Neuron (in vitro differentiated cells): ENCODE results near the gene ICOSLG.
"Not testable (repeated sequence)": the region's sequence is repeated elsewhere in the genome, so short reads cannot be mapped to it uniquely, and the experiment has no call there.

Experiments
- H2AFZ ChIP-seq: one replicate; pipeline ENCODE4 v1.6.1; 2013; ENCODE audit warnings: low read depth, mild to moderate bottlenecking, inconsistent platforms, low read length, moderate library complexity
- H3K27me3 ChIP-seq: one replicate; pipeline ENCODE4 v1.6.1; 2013; ENCODE audit warnings: low read length; ENCODE audit not compliant: insufficient read depth
- H3K36me3 ChIP-seq: one replicate; pipeline ENCODE4 v1.6.1; 2013; ENCODE audit warnings: low read length; ENCODE audit not compliant: insufficient read depth
- H3K4me1 ChIP-seq: one replicate; pipeline ENCODE4 v1.6.1; 2013; ENCODE audit warnings: low read length; ENCODE audit not compliant: insufficient read depth
- H3K4me3 ChIP-seq: 2 replicates; pipeline ENCODE4 v1.5.1; 2013; ENCODE audit warnings: mild to moderate bottlenecking, low read length, moderate library complexity
- H3K9me3 ChIP-seq: one replicate; pipeline ENCODE4 v1.6.1; 2013; ENCODE audit warnings: low read length

Gene ICOSLG

DNA sequence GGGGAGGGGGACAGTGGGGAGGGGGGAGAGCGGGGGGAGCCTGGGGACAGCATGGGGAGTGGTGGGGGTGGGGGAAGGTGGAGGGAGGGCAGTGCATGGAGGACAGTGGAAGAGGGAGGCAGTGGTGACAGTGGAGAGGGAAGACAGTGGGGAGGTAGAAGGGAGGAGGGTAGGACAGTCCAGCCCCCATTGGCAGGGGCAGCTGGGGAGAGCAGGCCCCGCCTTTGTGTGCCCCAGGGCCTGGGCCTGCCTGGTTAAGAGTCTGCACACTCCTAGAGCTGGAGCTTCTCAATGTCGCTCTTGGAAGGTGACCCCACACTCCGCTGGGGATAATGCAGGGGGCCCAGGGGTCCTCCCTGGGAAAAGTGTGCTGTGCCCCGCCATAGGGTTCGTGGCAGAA, 15.1 kb downstream of the ICOSLG start:
- H3K9me3 ChIP-seq, H3K27me3 ChIP-seq, H3K4me3 ChIP-seq, H3K4me1 ChIP-seq, H2AFZ ChIP-seq, H3K36me3 ChIP-seq: not testable (repeated sequence)

DNA sequence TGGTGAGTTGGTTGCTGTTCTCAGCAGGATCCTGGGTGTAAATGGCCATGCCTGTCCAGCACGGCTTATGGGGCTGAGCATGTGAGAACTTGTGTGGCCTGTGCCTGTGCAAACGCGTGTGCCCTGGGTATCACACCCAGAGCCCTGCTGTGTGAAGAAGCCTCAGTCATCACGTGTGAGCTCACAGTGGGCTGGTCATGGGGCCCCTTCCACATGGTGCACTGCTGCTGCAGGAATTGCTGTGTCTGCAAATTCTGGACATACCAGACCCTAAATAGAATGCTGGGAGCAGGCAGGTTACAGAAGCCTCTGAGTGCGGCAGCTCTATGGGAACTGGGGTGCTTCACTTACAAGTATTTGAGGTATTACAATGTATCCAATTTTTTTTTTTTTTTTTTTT, 17.4 kb downstream of the ICOSLG start:
- not testable (repeated sequence) for H3K4me3 ChIP-seq, H3K27me3 ChIP-seq, H3K36me3 ChIP-seq, H3K4me1 ChIP-seq, H2AFZ ChIP-seq, H3K9me3 ChIP-seq

DNA sequence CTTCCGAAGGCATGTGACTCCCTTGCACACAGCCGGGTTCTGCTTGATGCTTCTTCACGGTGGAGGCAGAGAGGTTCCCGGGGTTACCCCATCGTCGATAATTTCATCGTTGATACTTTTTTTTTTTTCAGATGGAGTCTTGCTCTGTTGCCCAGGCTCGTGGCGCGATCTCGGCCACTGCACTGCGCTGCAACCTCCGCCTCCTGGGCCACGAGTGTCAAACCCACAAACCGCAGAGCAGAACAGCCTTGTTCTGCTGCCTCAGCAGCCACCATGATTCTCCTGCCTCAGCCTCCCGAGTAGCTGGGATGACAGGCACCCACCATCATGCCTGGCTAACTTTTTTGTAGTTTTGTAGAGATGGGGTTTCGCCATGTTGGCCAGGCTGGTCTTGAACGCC, 20.1 kb downstream of the ICOSLG start:
- not testable (repeated sequence) for H3K27me3 ChIP-seq, H3K4me1 ChIP-seq, H3K36me3 ChIP-seq

DNA sequence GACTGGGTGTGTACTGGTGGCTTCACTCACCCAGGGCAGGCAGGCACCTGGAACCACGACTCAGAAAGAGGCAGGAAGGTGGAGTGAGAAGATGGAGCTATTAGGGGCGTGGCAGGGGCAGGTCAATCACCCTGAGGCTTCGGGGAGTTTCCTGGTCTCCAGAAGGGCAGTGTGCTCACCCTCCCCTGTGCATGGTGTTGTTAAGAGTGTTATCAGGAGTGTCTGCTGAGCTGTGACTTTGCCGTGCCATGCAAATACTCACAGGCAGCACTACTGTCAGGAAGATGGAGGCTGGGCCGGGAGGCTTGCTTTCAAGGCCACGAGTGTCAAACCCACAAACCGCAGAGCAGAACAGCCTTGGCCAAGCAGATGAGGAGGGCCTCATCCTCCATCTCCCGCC, 22.3 kb downstream of the ICOSLG start:
- H3K9me3 ChIP-seq, H3K4me1 ChIP-seq, H3K27me3 ChIP-seq, H3K4me3 ChIP-seq, H3K36me3 ChIP-seq, H2AFZ ChIP-seq: not testable (repeated sequence)

More for the DNA sequence above, 20.1 kb downstream of the ICOSLG start:
- not testable (repeated sequence) for H3K9me3 ChIP-seq, H2AFZ ChIP-seq, H3K4me3 ChIP-seq

DNA sequence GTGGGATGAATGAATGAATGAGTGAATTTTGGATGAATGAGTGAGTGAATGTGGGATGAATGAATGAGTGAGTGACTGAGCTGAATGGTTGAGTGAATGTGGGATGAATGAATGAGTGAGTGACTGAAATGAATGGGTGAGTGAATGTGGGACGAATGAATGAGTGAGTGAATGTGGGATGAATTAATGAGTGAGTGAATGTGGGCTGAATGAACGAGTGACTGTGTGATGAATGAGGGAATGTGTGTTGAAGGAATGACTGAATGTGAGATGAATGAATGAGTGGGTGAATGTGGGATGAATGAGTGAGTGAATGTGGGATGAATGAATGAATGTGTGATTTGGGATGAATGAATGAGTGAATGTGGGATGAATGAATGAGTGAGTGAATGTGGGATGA, 28.8 kb downstream of the ICOSLG start:
- H3K4me3 ChIP-seq, H3K4me1 ChIP-seq, H3K9me3 ChIP-seq, H2AFZ ChIP-seq, H3K27me3 ChIP-seq, H3K36me3 ChIP-seq: not testable (repeated sequence)

DNA sequence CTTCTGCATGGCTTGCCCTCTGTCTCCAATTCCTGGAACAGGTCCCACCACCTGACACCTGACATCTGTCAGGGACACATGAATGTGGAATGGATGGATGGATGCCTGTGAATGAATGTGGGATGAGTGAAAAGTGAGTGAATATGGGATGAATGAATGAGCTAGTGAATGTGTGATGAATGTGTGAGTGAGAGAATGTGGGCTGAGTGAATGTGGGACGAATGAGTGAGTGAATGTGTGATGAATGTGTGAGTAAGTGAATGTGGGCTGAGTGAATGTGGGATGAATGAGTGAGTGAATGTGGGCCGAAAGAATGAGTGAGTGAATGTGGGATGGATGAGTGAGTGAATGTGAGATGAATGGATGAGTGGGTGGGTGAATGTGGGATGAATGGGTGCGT, 29.2 kb downstream of the ICOSLG start:
- not testable (repeated sequence) for H3K27me3 ChIP-seq, H3K9me3 ChIP-seq, H3K36me3 ChIP-seq, H3K4me3 ChIP-seq, H3K4me1 ChIP-seq, H2AFZ ChIP-seq

DNA sequence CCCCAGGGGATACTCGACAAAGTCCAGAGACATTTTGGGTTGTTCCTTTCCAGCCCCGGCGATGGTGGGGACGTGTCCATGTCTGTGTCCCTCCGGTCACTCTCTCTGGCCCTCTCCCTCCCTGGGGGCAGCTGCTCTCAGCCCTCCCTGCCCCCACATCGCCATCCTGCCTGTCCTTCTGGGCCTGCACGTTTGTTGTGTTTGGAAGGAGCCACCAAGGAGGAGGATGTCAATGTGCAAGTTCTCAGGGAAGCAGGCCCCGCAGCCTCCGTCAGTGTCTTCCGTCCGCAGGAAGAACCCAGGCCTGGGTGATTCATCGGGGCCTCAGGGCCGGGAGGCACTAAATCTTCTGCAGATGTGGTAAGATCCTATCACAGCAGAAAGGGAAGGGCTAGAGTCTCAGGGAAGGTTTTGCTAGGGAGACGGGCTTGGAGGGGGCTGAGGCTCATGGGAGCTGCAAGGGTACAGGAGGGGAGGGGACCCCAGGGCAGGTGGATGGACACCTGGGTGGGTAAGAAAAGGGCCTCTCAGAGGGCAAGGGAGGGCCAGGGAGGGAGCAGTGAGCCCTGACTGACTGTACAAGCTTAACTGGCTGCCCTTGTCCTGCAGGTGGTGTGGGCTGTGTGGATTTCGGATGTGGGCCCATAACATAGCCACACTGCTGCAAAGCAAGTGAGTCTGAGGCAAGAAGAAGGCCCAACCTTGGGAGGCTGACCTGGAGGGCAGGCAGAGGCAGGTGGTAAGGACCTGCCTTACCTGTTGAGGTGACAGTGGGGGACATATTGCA, 32.7 kb downstream of the ICOSLG start:
- H3K36me3 ChIP-seq, H3K4me1 ChIP-seq, H2AFZ ChIP-seq, H3K27me3 ChIP-seq, H3K9me3 ChIP-seq, H3K4me3 ChIP-seq: not testable (repeated sequence)

DNA sequence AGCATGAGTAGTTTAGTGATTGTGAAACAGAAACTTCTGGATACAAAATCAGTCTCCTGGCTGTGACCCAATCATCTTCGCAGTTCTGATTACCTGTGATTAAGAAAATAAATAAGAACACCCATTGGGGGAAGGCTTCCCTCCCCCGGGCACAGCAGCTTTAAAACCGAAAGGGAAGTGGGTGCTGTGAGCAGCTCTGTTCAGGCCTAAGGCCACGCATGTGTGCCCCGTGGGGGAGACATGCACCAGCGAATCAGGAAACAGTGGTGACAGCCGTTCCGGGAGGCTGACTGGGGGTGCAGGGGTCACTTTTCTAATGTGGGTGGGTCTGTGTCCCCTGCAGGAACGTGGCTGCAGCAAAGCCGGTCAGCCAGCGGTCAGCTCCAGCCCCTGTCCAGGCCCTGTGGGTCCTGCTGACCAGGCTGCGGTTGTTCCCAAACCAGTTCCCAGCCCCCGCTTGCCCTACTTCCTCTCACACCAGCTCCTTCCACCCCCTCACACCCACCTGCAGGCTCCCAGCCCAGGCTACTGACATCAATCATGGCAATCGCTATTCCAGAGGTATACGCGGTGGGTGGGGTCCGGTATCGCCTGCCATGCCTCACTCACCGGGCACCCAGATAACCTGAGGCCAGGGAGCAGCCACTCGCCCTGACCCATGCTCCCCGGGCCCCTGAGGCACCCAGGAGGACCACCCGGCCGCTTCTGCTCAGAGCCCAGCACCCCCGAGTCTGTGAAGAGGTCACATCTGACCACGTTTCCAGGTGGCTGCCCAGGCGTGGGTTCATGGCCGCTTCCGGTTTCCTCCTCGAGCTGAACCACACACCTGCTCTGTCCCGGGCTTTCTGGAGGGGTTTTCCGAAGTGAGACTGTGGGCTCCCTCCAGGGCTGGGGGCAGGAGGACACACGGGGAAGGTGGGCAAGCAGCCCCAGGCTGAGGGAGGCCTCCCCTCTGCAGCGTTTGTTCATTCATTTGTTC, 33.8 kb downstream of the ICOSLG start:
- H3K27me3 ChIP-seq, result not testable (repeated sequence)

DNA sequence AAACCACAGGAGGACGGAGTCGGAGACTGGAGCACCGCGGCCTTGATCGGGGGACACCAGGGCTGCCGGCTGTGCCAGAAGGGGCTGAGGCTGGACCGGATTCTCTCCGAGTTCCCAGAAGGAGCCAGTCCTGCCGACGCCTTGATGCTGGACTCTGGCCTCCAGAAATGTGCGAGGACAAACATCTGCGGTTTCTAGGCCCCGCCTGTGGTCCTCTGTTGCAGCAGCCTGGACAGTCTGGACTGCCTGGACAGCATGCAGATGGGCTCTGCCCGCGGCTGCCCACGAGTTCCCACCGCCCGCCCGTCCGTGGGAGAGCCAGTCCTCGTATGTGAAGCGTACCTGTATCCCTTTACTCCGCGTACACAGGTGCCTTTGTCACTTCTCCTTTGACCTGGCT, 34.6 kb downstream of the ICOSLG start:
- H3K4me3 ChIP-seq, H3K9me3 ChIP-seq, H3K36me3 ChIP-seq, H3K27me3 ChIP-seq, H3K4me1 ChIP-seq, H2AFZ ChIP-seq: not testable (repeated sequence)

More for the DNA sequence above, 33.8 kb downstream of the ICOSLG start:
- not testable (repeated sequence) for H3K4me3 ChIP-seq, H3K4me1 ChIP-seq, H3K9me3 ChIP-seq, H2AFZ ChIP-seq, H3K36me3 ChIP-seq

DNA sequence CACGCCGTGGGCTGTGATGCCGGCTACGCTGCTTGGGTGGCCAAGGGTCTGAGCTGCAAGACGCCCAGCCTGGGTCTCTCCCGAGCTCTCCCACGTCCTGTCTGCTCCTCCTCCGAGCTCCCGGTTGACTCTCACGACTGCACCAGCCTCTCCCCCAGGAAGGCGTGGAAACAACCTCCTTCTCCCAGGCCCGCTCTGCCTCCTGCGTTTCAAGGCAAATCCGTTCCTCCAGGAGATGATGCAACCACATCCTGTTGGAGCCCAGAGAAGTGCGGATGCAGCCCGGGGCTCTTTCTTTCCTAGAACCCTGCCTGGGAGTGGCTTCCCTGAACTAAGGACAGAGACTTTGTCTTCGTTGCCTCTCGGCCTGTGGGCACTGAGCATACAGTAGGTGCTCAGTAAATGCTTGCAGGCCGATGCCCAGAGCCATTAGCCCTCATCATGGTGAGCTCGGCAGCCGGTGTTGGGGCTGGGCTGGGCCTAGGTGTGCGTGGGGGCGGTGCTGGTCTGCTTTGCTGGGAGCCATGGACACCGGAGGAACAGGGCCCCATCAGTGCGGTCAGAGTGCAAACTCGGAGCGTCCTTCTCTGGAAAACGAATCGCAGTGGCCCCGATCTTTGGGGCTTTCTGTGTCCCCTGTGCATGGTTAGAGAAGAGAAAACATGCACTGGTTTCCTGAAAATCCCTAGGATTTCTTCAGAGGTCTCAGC, 38.0 kb downstream of the ICOSLG start:
- not testable (repeated sequence) for H2AFZ ChIP-seq, H3K4me3 ChIP-seq, H3K9me3 ChIP-seq, H3K4me1 ChIP-seq, H3K36me3 ChIP-seq, H3K27me3 ChIP-seq

DNA sequence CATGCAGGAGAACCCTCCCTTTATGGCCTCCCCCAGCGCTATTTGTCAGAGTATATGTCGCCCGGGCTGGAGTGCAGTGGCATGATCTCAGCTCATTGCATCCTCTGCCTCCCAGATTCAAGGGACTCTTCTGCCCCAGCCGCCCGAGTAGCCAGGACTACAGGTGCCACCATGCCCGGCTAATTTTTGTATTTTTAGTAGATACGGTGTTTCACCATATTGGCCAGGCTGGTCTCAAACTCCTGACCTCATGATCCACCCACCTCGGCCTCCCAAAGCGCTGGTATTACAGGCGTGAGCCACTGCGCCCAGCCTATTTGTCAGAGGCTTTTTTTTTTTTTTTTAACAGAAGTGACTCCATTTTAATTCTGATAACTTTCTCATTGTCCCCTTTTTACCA, 40.7 kb downstream of the ICOSLG start:
- H2AFZ ChIP-seq, H3K27me3 ChIP-seq, H3K4me3 ChIP-seq: not testable (repeated sequence)

DNA sequence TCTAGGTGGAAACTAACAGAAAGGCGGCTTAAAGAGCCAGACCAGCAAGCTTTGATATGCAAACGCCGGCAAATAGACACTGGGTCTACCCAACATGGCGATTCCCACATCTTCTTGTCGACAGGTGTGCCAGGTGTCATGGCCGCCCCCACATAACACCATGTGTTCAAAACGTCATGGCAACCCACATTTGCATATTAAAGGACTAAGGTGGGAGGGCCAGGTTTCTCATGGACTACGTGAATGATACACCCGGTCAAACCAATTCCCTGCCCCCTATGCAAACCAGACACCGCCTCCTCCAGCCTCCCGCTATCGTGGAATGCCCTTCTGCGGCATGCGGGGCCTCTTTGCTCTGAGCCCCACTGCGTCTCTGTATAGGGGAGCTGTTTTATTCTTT, 41.3 kb downstream of the ICOSLG start:
- no peaks in the 10 kb centered on the region for H3K9me3 ChIP-seq
- H3K4me3 ChIP-seq, result no peak overlapping the region
- no peak overlapping the region for H2AFZ ChIP-seq

More for the DNA sequence above, 40.7 kb downstream of the ICOSLG start:
- not testable (repeated sequence) for H3K4me1 ChIP-seq, H3K36me3 ChIP-seq, H3K9me3 ChIP-seq

DNA sequence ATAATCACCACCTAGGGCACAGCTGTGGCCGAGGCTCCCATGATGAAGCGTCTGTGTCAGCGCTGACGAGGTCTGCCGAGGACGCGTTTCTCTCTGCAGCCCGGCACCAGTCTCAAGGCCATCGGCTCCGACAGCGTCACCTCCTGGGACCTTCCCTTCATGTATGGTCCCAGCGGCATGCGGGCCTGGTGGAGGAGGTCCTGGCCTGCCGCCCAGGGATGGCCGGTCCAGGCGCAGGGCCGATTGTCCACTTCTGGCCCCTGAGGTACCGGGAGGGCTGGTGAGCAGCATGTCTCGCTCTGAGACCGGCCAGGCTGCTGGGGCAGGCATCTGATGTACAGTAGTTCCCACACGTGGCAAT, 43.6 kb downstream of the ICOSLG start:
- H3K27me3 ChIP-seq, H3K4me3 ChIP-seq, H3K9me3 ChIP-seq, H3K36me3 ChIP-seq, H3K4me1 ChIP-seq, H2AFZ ChIP-seq: not testable (repeated sequence)

More for the DNA sequence above, 41.3 kb downstream of the ICOSLG start:
- Histone ChIP-seq H3K36me3 (no peaks in the 10 kb centered on the region), H3K4me1 (no peaks in the 10 kb centered on the region), H3K27me3 (no peaks in the 10 kb centered on the region)
